Activated T-cell treated with anti-CD3 and anti-CD28 coated beads for 1 hour (primary cell): ENCODE measurements around the gene PCSK6.

Source experiments
- DNase-seq: peaks from one replicate; pipeline ENCODE4 v3.0.0-alpha.2; 2020; ENCODE audit warnings: low read depth

Gene PCSK6

DNA sequence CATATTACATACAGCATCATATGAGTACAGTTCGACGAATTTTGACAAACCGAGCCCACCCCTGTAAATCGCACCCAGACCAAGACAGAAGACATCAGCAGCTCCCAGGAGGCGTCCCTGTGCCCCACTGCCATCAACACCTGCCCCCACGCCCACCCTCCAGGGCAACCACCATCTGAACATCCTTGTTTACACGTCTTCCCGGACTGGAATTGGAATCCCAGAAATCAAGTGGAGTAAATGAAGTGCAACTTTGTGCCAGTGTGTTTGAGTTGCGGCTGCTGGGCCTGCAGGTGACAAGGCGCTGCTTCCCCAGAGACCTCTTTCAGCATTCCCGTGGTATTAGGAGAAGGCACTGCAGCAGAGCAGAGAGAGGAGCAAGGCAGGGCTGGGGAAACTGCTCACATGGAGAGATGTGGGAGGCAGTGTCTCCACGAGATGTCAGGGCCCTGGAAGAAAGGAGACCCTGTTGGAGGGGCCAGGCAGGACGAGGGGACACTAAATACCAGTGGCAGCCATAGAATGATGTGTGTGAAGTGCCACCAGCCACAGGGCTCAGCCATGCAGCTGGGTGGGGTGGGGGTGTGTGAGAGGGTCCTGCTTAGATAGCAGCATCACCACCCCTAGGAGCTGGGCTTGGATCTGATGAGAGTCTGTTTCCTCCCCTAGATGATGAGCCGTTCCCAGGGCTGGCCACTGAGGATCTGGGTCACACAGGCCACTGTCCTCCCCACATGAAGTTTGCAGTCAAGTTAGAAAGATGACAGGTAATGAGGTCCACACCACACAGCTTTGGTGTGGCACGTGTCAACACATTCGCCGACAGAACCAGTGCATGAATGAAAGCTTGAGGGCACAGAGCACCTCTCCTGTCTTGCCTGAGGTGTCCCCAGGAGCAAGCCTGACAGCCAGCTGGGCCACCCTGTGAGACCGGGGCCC is 33.4 kb upstream of the PCSK6 start:
- DNase-seq, result no peak

DNA sequence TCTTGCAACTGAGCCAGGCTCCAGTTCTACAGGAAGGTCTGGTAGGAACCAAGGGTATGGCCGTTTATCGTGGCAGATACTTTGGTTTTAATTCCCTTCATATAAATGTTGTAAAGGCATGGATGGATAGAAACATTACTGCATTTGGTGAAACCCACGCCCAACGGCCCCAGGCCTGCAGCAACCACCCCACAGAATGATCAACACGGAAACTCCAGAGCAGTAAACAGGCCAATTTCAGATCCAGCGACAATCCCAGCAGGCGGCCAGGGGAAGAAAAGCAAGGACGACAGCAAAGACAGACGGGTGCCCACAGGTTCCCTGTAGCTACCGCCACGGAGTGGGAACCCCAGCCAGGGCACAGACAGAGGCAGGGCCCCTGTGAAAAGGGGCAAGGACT is 32.6 kb upstream of the PCSK6 start:
- DNase-seq, result no peak

DNA sequence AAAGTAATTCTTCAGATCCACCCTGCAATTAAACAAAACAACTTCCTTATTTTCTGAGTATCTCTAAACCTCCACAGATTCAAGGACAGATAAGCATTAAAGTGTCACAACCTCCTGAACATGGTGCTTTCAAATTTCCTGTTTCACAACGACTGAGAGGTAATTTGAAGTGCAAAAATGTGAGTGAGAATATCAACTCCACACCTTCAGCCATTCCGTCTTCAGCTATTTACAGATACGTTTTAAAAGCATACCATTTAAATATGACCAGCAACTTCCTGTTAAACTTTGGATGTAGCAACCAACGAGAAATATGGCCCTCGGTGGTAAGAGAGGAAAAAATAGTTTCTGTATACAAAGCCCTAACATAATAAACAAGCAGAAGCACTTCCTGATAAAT is 32.1 kb upstream of the PCSK6 start:
- DNase-seq, result no peak

DNA sequence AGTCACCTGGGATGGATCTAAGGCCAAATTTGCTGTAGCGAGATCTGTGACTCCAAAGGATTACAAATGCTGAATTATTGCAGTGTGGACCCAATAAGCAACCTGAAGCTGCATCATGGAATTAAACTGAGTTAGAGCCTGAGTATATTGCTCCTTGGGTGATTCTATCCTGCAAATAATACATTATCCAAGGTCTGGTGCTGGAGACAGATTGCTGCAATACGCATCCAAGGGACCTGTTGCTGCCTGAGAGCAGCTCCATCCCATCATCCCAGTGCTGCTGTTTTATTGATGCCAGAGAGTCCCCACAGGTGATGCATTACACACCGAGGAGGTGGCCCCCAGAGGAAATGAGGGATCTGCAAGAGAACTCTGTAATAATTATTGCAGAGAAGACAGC is 31.6 kb upstream of the PCSK6 start:
- no peak for DNase-seq

DNA sequence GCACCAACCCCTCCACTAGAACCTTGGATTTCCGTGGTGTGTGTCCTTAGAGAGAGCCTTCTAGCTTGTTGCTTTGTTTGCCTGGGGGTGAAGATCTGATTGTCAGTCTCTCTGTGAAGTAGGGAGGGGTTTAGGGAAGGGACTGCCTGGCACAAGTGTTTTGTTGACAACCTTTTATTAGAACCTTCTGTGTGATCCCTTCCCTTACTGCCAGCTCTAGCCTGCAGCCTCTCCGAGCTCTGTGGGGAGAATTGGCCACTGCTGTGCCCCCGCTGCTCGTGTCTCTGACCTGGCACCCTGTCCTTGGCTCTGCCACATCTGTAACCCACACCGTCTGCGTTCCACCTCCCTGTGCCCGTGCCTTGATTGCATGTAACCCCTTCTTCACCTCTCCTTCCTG is 30.9 kb upstream of the PCSK6 start:
- DNase-seq, result no peak

DNA sequence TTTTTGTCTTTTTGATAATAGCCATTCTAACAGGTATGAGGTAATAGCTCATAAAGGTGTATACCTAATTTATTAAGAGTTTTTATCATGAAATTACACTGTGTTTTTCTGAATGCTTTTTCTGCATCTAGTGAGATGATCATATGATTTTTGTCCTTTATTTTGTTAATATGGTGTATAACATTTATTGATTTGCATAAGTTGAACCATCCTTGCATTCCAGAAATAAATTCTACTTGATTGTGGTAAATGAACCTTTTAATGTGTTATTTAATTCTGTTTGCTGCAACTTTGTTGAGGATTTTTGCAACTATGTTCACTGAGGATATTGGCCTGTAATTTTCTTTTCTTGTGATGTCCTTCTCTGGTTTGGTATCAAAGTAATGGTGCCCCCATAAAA is 28.0 kb upstream of the PCSK6 start:
- DNase-seq, result no peak

DNA sequence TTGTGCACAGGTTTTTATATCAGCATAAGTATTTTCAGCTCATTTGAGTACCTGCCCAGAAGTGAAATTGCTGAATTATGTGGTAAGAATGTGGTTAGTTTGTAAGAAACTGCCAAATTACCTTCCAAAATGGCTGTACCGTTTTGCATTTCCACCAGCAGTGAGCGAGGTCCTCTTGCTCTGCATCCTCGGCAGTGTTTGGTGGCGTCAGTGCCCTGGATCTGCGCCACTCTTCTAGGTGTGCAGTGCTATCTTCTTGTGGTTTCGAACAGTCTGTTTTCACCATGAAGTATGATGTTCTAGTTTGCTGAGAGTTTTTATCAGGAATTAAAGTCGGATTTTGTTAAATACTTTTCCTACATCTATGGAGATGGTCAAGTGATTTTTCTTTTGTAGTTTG is 24.8 kb upstream of the PCSK6 start:
- no peak for DNase-seq

DNA sequence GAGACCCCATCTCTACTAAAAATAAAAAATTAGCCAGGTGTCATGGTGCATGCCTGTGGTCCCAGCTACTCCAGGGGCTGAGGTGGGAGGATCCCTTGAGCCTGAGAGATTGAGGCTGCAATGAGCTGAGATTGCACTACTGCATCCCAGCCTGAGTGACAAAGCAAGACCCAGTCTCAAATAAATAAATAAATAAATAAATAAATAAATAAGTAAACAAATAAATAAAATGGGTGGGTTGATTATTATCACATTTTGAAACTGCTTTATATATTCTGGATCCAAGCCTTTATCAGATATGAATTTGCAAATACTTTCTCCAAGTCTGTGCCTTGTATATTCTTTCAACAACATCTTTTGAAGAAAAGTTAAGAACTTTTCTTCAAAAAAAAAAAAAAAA is 22.2 kb upstream of the PCSK6 start:
- DNase-seq, result no peak

DNA sequence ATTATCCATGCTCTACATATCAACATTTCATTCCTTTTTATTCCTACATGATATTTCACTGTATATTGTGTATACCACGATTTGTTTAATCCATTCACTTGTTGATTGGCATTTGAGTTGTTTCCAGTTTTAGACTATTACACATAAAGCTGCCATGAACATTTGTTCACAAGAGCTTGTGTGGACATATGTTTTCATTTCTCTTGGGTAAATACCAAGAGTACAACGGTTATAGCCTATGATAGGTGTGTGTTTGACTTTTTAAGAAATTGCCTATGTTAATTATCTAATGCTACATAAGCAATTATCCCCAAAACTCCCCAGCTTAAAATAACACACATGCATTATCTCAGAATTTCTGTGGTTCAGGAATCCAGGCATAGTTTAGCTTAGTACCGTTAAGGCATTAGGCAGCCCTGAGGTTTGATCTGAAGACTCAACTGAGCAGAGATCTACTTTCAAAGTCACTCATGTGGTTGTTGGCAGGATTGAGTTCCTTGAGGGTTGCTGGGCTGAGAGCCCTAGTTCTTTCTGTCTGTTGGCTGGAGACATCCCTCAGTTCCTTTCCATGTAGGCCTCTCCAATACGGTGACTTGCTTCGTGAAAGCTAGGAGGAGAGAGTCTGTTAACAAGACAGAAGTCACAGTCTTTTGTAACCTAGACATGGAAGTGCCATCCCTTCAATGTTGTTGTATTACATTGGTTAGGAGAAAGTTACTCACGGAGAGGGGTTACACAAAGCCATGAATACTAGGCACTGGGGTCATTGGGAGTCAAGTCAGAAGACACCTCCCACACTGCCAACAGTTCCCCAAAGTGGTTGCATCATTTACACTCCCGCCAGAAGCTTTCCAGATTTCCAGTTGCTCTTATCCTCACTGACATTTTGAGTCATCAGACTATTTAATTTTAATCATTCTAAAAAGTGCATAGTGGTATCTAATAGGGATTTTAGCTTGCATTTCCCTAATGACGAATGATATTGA is 21.0 kb upstream of the PCSK6 start:
- no peak for DNase-seq

DNA sequence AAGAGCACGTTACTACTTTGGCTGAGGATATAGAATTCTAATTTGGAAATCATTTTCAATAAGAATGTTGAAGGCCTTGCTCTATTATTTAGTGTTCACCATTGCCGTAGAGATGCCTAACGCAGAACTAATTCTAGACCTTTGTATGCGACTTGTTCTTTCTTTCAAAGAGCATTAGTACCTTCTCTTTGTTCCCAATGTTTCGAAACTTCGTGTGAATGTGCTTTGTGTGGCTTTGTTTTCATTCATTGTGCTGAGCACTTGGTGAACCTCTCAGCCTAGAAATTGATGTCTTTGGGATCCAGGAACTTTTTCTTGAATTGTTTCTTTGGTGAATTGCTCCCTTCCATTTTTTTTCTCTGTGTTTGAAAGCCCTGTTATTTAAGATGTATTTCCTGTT is 19.8 kb upstream of the PCSK6 start:
- no peak for DNase-seq

DNA sequence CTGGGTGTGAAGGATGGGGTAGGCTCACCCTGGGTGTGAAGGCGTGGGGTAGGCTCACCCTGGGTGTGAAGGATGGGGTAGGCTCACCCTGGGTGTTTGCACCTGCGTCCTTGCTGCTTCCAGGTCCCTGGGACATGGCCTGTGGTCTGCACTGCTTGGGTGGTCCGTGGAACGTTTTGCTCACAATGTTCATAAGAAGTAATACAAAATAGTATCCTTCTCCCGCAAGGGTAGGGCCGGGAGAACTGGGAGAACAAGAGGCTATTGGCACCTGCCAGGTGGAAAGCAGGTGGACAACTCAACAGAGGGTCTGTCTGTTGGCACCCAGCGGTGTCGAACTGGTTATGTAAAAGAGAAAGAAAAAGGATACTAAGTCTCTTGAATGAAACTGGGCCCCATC is 17.0 kb upstream of the PCSK6 start:
- DNase-seq, result no peak

DNA sequence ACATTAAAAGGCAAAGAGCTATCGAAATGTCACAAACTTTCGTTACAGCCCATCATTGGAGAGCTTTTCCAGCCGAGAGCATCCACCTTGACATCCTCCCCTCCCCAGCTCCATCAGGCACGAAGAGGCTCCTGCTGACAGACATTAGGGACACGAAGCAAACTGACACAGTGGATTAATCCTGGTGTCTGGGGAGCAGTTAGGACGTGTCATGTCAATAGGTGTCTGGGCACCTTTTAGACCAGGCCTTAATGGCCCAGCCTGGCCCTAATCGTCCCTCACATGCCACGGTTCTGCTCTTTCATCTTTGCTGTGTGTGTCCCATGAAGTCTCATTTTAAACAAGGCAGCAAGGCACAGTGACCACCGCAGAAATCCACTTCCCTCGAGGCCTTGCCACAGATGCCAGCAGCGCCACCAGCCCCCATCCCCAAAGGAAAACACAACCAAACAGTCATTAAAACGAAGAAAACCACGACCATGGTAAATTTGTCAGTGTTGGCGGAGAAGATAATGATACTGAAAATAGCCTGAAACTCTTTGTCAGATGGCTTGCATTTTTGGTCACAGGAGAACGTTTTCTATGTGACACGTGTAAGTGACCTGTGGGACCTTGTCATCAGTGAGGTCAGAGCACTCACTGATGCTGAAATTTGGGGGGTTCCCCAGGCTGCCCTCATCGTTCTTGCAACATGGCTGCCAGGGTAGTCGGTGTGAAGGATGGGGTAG is 16.3 kb upstream of the PCSK6 start:
- no peak for DNase-seq

DNA sequence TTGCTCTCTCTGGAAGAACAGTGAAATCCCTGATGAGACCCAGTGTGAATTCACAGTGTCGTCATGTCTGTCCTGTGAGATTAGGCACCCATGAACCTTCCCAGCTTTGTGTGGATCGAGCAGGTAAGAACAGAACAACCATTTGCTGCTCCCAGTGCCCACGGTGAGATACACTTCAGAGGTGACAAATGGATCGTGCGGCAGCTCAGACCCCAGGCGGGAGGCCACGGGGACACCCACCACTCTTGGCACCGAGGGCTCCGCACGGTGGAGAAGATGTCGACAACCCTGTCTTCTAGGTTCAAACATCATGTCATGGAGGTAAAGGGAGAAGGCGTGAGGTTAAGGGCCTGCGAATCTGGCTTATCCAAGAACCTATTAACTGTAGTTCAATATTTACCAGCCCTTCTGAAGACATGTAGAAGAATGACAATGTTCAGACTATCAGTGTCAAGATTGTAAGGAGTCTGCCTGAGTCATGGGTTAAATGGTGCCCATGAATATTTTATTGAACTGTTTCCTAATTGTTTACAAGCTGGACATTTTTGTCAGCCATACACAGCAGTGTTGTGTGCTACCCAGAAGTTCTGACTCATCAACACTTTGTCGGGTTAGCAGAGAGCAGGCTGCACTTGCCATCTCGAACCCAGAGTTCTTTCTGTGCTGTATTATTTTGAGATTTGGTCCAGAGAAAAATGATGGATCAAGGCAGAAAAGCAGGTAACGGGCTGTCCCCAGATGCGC is 15.5 kb upstream of the PCSK6 start:
- DNase-seq, result no peak

DNA sequence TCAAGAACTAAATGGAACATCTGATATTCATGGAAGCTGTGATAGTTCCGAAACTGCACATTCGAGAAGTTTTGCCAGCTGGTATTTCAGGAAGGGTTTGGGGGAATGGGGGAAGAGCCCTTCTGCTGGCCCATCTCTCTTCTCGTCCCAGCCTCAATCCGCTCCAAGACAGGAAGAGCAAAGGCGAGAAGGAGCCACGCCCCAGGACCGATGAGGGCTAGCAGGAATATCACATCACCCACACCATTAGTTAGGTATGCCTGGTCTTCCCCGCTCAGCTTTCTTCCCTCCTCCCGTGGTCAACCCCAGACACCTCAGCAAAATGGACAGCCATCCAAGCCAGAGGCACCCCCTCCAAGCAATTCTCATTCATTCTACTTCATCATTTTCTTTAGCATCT is 14.9 kb upstream of the PCSK6 start:
- no peak for DNase-seq

DNA sequence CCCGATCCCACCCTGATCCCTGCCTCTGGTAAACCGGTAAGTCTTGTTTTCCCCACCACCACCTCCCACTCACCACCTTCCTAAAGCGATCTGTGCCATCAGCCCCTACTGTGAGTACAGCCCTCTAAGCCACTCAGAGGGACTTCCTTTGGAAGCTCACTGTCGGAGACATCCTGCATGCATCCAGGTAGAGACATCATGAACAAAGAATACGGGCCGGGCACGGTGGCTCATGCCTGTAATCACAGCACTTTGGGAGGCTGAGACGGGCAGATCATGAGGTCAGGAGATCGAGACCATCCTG is 13.7 kb upstream of the PCSK6 start:
- no peak for DNase-seq

DNA sequence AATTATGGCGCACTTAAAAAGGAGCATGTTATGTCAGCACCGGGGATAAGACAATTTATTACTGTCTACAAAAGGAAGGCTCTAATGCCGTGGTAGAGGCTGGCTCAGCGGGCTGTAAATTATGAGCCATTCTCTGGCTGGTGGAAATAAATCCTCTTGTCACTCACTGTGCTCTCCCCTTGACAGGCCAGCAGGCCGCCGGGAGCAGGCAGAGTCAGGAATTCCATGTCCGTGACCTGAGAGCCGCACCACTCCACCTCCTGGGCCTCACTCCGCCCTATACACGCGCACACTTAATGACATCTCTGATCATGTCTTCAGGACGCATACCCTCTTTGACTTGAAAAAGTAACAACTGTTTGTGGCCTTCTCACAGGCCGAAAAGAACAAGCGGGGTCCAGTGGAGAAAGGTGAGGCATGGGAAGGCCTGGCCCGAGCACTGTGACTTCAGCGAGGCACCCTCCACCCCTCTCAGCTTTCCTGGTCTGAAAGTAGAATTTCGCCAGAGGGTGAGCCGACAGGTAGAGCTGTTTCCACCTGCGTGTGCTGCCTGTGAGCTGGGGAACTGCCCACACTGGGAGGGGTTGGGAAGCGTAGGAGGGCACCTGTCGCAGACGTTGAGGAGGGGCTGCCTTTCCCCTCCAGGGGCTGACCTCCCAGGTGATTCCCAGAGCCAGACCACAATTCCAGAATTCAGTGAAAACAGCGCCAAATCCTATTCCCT is 13.2 kb upstream of the PCSK6 start:
- DNase-seq, result no peak

DNA sequence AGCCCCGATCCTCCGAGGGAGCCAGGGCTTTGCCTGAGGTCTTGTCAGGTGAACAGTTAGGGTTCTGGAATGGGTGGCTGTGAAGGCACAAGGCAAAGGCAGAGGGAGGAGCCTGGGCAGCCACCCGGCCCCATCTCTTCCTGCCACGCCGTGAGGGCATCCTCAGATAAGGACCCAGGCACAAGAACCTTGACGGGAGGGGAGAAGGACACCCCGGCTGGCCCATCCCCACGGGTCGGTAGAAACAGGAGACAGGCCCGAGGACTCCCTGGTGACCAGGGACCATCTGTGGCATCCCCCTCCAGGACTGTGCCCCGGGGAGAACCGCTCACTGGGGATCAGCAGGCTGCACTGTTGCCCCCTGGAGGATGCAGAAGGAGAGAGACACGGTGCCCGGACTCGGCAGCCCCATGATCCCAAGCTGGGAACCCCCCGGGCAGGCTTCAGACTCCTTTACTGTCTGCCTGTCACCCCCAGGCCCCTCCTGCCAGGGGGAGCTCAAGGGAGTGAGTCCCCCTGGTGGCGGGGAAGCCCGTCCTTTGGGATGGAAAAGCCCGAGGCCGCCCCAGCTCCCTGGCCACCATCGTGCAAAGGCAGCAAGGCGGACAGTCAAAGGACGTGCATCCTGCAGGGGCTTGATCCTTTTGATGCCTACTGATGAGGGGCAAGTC is 12.3 kb upstream of the PCSK6 start:
- DNase-seq, result peak; percentile 22

DNA sequence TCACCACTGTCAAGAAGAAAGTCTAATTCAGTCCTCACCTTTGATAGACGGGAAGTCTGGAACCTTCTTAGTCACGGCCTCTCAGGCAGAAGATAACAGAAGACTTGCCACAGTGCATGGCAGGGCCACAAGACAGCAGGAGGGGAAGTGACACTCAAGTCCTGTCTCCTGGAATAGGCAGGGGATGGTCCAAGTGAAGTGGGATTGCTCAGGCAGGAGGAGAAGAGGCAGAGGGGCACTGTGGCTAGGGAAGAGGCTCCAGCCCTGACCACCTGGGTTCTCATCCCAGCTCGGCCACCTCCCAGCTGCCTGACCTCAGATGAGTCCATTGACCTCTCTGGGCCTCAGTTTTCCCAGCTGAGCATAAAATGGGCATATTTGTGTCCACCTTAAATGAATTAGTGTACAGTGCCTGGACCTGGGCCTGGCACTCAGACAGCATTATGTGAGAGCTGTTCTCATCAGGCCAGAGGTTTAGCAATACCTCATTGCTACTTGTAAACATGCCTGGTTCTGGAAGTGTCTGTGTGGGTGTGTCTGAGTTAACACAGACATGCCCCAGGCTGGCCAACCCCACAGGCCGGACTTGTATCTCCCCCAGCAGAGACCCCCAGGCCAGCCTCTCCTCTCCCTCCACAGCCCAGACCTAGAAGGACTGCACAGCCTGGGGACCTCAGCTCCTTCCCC is 11.5 kb upstream of the PCSK6 start:
- DNase-seq, result no peak

DNA sequence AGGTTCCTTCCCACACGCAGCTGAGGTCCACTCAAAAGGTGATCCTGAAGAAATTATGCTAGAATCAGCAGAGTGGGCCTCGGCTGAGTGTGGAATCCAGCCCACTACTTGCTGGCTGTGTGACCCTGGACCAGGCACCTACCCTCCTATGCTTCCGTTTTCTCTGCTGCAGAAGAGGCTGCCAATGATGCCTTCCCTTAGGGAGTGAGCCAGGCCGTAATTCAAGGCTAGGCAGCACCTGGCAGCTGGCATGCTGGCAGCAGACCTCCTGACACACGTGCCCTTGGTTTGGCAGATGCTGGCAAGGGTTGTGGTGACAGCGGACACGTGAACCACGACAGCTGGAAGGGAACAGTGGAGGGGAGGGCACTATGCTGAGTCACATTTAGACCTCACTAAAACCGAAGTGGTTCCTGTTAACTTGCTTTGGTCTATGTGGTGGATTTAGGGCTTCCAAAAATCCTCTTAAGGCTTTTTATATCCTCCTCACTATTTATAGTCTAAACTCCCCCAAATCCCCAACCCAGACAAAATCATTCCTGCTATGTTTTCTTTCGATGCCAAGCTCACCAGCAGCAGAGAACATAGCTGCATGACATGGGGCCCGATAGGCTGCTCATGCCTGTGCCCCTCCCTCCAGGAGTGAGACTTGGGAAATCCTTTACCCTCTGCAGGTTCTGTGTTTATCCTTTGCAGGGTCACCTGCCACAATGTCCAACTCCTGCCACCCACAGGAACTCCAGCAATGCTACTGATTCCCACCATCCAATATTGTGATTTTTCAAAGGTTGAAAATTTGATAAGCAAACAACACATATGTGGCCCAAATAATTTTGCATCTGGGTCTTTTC is 10.6 kb upstream of the PCSK6 start:
- no peak for DNase-seq
